C4-2B (cell line): ENCODE results near the gene ADAM12.

ENCODE experiments used
- H3K27ac ChIP-seq: fragments of 450-650 bp; 2 replicates; pipeline ENCODE4 v1.5.1; 2017
- ZFX ChIP-seq: fragments of 450-650 bp; IDR thresholded peaks from 2 replicates; pipeline ENCODE4 v1.6.1; 2017
- TF ChIP-seq, protein P1 (sequence below): fragments of 450-650 bp; conservative IDR thresholded peaks from 2 replicates; pipeline ENCODE4 v1.5.1; 2017; ENCODE audit warnings: mild to moderate bottlenecking

Gene ADAM12

DNA sequence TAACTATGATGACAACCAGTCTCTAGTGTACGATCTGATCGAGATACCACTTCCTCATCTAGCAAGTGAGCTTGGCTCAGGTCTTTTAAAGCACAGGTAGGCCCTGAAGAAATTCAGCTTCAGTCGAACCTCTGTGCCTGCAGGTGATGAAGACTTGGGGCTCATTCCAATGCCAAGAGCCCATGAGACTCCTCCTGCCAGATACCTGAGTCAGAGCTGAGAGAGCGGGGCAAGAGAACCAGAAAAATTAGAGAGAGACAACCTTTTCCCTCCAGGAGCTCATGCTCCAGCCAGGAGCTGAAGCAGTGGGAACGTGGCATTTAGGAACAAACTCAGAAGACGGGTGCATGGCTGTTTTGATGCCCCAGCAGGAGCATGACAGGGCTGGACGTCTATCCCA is 259.3 kb downstream of the ADAM12 start:
- no peak for TF ChIP-seq ZFX
- TF ChIP-seq, protein P1, sequence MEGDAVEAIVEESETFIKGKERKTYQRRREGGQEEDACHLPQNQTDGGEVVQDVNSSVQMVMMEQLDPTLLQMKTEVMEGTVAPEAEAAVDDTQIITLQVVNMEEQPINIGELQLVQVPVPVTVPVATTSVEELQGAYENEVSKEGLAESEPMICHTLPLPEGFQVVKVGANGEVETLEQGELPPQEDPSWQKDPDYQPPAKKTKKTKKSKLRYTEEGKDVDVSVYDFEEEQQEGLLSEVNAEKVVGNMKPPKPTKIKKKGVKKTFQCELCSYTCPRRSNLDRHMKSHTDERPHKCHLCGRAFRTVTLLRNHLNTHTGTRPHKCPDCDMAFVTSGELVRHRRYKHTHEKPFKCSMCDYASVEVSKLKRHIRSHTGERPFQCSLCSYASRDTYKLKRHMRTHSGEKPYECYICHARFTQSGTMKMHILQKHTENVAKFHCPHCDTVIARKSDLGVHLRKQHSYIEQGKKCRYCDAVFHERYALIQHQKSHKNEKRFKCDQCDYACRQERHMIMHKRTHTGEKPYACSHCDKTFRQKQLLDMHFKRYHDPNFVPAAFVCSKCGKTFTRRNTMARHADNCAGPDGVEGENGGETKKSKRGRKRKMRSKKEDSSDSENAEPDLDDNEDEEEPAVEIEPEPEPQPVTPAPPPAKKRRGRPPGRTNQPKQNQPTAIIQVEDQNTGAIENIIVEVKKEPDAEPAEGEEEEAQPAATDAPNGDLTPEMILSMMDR = no peak
- H3K27ac ChIP-seq = no peak overlapping the region

DNA sequence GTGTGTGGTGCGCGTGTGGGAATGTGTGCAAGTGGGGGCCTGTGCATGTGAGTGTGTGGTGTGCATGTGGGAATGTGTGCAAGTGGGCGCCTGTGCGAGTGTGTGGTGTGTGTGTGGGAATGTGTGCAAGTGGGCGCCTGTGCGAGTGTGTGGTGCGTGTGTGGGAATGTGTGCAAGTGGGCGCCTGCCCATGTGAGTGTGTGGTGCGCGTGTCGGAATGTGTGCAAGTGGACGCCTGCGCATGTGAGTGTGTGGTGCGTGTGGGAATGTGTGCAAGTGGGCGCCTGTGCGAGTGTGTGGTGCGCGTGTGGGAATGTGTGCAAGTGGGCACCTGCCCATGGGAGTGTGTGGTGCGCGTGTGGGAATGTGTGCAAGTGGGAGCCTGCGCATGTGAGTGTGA is 259.7 kb downstream of the ADAM12 start:
- no peak overlapping the region for H3K27ac ChIP-seq
- TF ChIP-seq, protein P1 = no peak
- no peak for TF ChIP-seq ZFX

DNA sequence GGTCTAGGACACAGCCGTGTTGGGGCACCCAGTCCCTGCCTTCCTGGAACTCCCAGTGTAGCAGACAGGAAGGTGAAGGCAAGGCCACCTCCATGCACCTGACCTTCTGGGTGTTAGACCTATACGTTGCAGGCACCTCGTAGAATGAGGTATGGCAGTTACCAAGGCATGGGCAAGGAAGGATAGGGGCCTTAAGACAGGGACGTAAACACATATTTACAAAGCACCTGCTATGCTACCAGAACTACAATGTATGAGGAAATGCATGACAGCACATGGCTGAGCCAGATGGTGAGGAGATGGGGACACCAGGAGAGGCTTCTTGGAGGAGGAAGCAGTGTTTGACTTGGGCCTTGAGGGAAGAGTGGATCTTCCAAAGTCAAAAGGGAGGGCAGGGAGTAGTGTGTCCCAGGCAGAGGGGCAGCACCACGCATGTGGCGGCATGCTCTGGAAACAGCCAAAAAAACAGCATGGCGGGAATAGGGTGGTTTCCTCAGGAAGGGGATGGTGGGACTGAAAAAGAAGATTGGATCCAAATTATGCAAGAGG is 260.7 kb downstream of the ADAM12 start:
- no peak for TF ChIP-seq ZFX
- TF ChIP-seq, protein P1 = no peak

DNA sequence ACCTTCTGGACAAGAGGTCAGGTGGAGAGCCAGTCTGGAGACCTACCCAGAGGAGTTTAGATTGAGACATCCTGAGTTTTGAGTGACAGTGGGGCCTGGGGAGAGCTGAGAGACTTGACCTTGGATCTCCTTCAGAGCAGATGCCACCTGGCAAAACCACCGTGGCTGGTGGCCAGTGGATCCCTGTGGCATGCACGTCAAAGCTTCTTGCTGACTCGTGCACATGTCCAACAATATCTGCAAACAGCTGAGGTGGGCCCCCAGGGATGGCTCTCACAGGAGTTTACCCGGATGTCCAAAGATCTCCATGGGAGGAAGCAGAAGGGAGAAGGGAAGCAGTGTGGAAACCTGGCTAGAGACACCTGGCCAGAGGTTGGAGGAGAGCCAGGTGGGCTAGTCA is 261.4 kb downstream of the ADAM12 start:
- TF ChIP-seq, protein P1 = no peak
- no peak for TF ChIP-seq ZFX
- no peak overlapping the region for H3K27ac ChIP-seq

More for the DNA sequence above, 260.7 kb downstream of the ADAM12 start:
- H3K27ac ChIP-seq = no peak overlapping the region

DNA sequence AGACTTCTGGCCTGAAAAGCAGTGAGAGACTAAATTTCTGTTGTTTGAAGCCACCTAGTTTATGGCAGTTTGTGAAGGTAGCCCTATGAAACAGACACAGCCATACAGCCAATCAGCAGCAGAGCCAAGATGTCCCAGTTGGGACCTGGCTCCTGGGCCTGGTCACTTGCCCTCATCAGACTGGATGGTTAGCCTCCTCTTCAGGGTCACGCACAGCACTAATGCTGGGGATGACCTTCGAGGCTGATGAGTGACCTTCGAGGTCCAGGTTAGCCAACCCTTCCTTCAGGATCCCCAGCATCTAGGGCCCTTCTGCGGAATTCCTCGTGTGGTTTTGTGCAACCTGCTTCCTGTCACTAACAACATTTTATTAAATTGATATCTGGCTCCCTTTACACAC is 262.3 kb downstream of the ADAM12 start:
- H3K27ac ChIP-seq = no peak overlapping the region
- TF ChIP-seq, protein P1 = no peak
- no peak for TF ChIP-seq ZFX

DNA sequence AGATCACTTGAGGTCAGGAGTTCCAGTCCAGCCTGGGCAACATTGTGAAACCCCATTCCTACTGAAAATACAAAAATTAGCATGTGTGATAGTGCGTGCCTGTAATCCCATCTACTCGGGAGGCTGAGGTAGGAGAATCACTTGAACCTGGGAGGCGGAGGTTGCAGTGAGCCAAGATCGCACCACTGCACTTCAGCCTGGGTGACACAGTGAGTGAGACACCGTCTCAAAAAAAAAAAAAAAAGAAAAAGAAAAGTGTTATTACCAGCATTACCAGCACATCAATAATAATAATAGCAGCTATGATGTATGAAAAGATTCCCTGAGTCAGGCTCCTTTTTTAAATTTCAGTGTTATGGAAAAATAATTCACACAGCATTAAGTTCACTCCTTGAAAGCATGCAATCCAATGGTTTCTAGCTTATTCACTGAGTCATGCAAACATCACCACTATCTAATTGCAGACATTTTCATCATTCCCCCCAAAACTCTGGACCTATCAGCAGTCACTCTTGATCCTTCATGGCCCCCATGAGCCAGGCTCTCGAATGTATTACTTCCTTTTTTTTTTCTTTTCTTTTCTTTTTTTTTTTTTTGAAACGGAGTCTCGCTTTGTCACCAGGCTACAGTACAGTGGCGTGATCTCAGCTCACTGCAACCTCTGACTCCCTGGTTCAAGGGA is 263.5 kb downstream of the ADAM12 start:
- no peak overlapping the region for H3K27ac ChIP-seq
- no peak for TF ChIP-seq ZFX
- TF ChIP-seq, protein P1 = no peak

DNA sequence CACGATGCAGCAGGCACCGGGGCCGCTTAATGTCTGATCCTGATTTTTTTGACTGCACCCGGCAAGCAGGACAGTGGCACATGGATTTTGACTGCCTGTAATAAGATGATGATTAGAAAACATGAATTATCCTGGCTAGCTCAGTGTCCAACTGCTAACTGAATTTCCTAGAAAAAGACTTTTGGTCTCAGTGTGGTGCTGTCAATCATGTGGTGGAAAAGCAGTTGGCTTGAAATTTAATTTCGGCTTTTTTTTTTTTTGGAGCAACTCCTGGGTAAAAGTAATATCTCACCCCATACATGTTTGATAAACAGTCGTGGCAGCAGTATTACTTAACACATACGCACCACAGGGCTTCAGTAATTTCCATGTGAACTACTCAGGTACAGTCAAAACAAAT is 264.2 kb downstream of the ADAM12 start:
- no peak overlapping the region for H3K27ac ChIP-seq

More for the DNA sequence above, 264.2 kb downstream of the ADAM12 start:
- TF ChIP-seq ZFX = no peak
- TF ChIP-seq, protein P1 = no peak
